ENCODE data around the gene SLC16A7. TPM values are rescaled to one million over a fixed set of nuclear protein-coding genes. Genes with fewer than 3 reads are reported as not detected.
A peak's percentile ranks its signal among the peaks of the same experiment; 100 is the strongest.

The SLC16A7 gene
- total and polyA plus RNA-seq, 12 donors: 3.5 to 103 (median 63.0) TPM

GRCh38 chr12:59593761-59594160 lies 2.1 kb upstream of the SLC16A7 start:
- DNase-seq: no peak
- Histone ChIP-seq H3K9me3 (replicated peaks in 1 of 3) (no peaks in the 10 kb centered on the region), H3K4me1 (replicated peaks in 1 of 2) (peaks cover 5 to 22% of the 10 kb centered on the region in 2 donors), H3K4me3 (no peak overlapping the region), H3K36me3 (replicated peaks in 1 of 2) (no peaks in the 10 kb centered on the region), H3K27ac (no peak overlapping the region), H3K27me3 (no peaks in the 10 kb centered on the region)
- TF ChIP-seq CTCF (IDR thresholded peaks at IDR 0.05) (no peak), POLR2A (IDR thresholded peaks at IDR 0.05) (no peak)
- intact Hi-C loops (cut with DNase I): loop anchor here in 1 of 2 donors (10.0 kb wide), 1 partner anchor 211 kb away; no protein-coding TSS in a partner anchor
- WGBS, 4 donors: 97 to 100% (median 99%) methylated on average over 1 of the region's 1 CpG

- Histone ChIP-seq H3K4me1 (replicated peaks in 1 of 2) (peaks cover 5 to 22% of the 10 kb centered on the region in 2 donors), H3K9me3 (replicated peaks in 1 of 3) (no peaks in the 10 kb centered on the region), H3K27ac (peak overlapping the region in 4 of 5 donors; percentile 93 to 96 (median 95)), H3K4me3 (peak overlapping the region in 1 of 4 donors; percentile 66), H3K27me3 (no peaks in the 10 kb centered on the region), H3K36me3 (replicated peaks in 1 of 2) (no peaks in the 10 kb centered on the region)
- 59 to 65% (median 64%) methylated on average over 4 of the region's 4 CpGs for WGBS, 4 donors
- no peak for DNase-seq
- intact Hi-C loops (cut with DNase I): loop anchor here in 1 of 2 donors (10.0 kb wide), 1 partner anchor 210 kb away; no protein-coding TSS in a partner anchor
- TF ChIP-seq POLR2A (IDR thresholded peaks at IDR 0.05): no peak
- no peak for TF ChIP-seq CTCF (IDR thresholded peaks at IDR 0.05)
Observed at GRCh38 chr12:59594943-59595500, 807 bp upstream of the SLC16A7 start.

GRCh38 chr12:59595565-59595882 lies 305 bp upstream of the SLC16A7 start:
- H3K4me3 ChIP-seq: peak overlapping the region in 3 of 4 donors; percentile 66 to 80 (median 76)
- intact Hi-C loops (cut with DNase I): loop anchor here in 1 of 2 donors (10.0 kb wide), 1 partner anchor 209 kb away; no protein-coding TSS in a partner anchor
- H3K36me3 ChIP-seq (replicated peaks in 1 of 2): no peaks in the 10 kb centered on the region
- 0% methylated on average over 5 of the region's 5 CpGs for WGBS, 4 donors
- H3K27ac ChIP-seq: peak overlapping the region in 4 of 5 donors; percentile 93 to 96 (median 95)
- TF ChIP-seq CTCF (IDR thresholded peaks at IDR 0.05) (no peak), POLR2A (IDR thresholded peaks at IDR 0.05) (peak in 1 of 2 donors; percentile 60)
- no peak for DNase-seq
- H3K27me3 ChIP-seq: no peaks in the 10 kb centered on the region
- no peaks in the 10 kb centered on the region for H3K9me3 ChIP-seq (replicated peaks in 1 of 3)
- H3K4me1 ChIP-seq (replicated peaks in 1 of 2): peaks cover 5 to 22% of the 10 kb centered on the region in 2 donors

- TF ChIP-seq CTCF (IDR thresholded peaks at IDR 0.05): peak in 3 of 6 experiments; percentile 9 to 25 (median 25)
- peak in 1 of 2 donors; percentile 58 for TF ChIP-seq POLR2A (IDR thresholded peaks at IDR 0.05)
- intact Hi-C loops (cut with DNase I): loop anchor here in 1 of 2 donors (10.0 kb wide), 1 partner anchor 207 kb away; no protein-coding TSS in a partner anchor
- Histone ChIP-seq H3K36me3 (replicated peaks in 1 of 2) (no peaks in the 10 kb centered on the region), H3K4me3 (peak overlapping the region in 2 of 4 donors; percentile 66 to 80), H3K9me3 (replicated peaks in 1 of 3) (no peaks in the 10 kb centered on the region), H3K4me1 (replicated peaks in 1 of 2) (peaks cover 5 to 22% of the 10 kb centered on the region in 2 donors), H3K27ac (peak overlapping the region; percentile 66 to 96 (median 94)), H3K27me3 (no peaks in the 10 kb centered on the region)
- DNase-seq: peak; percentile 46 to 80 (median 68)
- 8 to 16% (median 10%) methylated on average over 2 of the region's 2 CpGs for WGBS, 4 donors
Observed at GRCh38 chr12:59597385-59597781, 1.6 kb downstream of the SLC16A7 start.
